ENCODE results near the gene CAMK2D. TPM values are rescaled to one million over a fixed set of nuclear protein-coding genes. Genes with fewer than 3 reads are reported as not detected.

CAMK2D gene
- total and polyA plus RNA-seq, 2 experiments from 2014 or later, result 4.9 to 14.6 TPM

DNA sequence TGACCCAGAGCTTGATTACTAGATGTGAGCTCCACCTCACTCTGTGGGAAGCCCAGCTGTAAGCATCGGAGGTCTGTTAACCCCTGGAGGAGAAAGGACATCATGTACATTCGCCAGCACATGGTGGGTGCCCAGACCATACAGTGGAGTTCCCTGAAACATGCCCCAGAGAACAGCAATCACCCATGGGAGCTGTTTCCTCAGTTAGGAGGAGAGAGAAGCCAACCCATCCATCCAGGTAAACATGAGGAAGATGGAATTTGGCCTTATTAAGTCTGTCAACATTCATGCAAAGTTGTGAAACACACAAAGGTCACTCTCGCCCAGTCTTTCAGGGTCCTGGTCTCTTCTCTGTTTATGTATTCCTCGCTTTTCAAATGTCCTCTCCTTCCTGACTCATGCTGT, 357.4 kb downstream of the CAMK2D start:
- ATAC-seq, result no peak
- H3K9me3 Mint-ChIP-seq, result no peaks in the 10 kb centered on the region; the same call in 2 of the 3 replicates
- no peak overlapping the region for H3K27ac ChIP-seq (ENCODE audit: low read depth)

More for the DNA sequence above, 357.4 kb downstream of the CAMK2D start:
- H3K79me2 ChIP-seq (replicated peaks; ENCODE audit: insufficient read depth), result no peaks in the 10 kb centered on the region
- no peak for DNase-seq (ENCODE audit: low spot score)
- no peak overlapping the region for H3K4me2 ChIP-seq
- no peaks in the 10 kb centered on the region for H3K36me3 ChIP-seq (ENCODE audit: insufficient read depth)
- Mint-ChIP-seq H3K36me3 (ENCODE audit: low read depth) (no peaks in the 10 kb centered on the region; the same call in 2 of the 3 replicates), H3K27me3 (ENCODE audit: insufficient read depth, low read depth, poor library complexity) (no peaks in the 10 kb centered on the region), H3K27ac (no peak overlapping the region), H3K4me3 (no peak overlapping the region), H3K4me1 (peaks cover 12% of the 10 kb centered on the region)
- H3F3A ChIP-seq (replicated peaks; ENCODE audit: low read depth), result no peaks in the 10 kb centered on the region
- peaks cover 13% of the 10 kb centered on the region for H3K9me2 ChIP-seq (ENCODE audit: insufficient read depth)
- no peak for TF ChIP-seq NANOG (IDR thresholded peaks at IDR 0.05; ENCODE audit: borderline replicate concordance)
- no peak overlapping the region for H3K4me3 ChIP-seq
- no peaks in the 10 kb centered on the region for H3K27me3 ChIP-seq (ENCODE audit: insufficient read depth)
- no peaks in the 10 kb centered on the region for H4K20me1 ChIP-seq (replicated peaks; ENCODE audit: insufficient read depth)
- H2AFZ ChIP-seq, result no peak overlapping the region
- no peaks in the 10 kb centered on the region for H3K4me1 ChIP-seq (ENCODE audit: insufficient read depth)

Small RNA genes within 50 kb of the gene (small RNA-seq; reads per million reads assigned to genes)
- gene RN7SL184P (ENCODE audit: low replicate concordance) (not detected), gene RNU1-138P (ENCODE audit: low replicate concordance) (not detected)

Other genes starting within 250 kb of the CAMK2D start
- 3.5 and 6.6 TPM in 2 replicates for gene ARSJ, start 217.9 kb upstream of the CAMK2D start, total RNA-seq (2014; rRNA removed; shearing (Covaris generic))
- gene ARSJ, start 217.9 kb upstream of the CAMK2D start, polyA plus RNA-seq (2016; fragmentation: Nextera tagmentation; extraction: Ambion mirVana), result 2.1 and 4.3 TPM in 2 replicates